Stomach (tissue), 19 donors: ENCODE results near the gene SPINT3. TPM values are rescaled to one million over a fixed set of nuclear protein-coding genes. Genes with fewer than 3 reads are reported as not detected.

Experiments used
- DNase-seq, 2 donors: peaks; one replicate each; pipeline versions ENCODE4 v3.0.0 to v3.0.0-alpha.2; 2013 to 2019
- H3K27ac ChIP-seq, 5 donors: fragments of 200-600 bp in 4 of 5; sonication (generic) in 4 of 5; one replicate each; pipeline ENCODE4 v1.5.1; 2013 to 2019; ENCODE audit warnings: mild to moderate bottlenecking in 1 of 5, moderate library complexity in 1 of 5
- H3K27me3 ChIP-seq, 3 donors: fragments of 200-600 bp; sonication (generic); one replicate each; pipeline ENCODE4 v1.5.1; 2017 to 2019; ENCODE audit warnings: mixed run types in 1 of 3
- H3K36me3 ChIP-seq, 4 donors: fragments of 200-600 bp; sonication (generic); 1 replicate in 3 of 4; 2 replicates in 1 of 4; pipeline ENCODE4 v1.5.1; 2016 to 2019
- H3K4me1 ChIP-seq, 4 donors: fragments of 200-600 bp; sonication (generic); one replicate each; pipeline ENCODE4 v1.5.1; 2016 to 2019
- H3K4me3 ChIP-seq, 4 donors: fragments of 200-600 bp; sonication (generic) in 3 of 4; one replicate each; pipeline ENCODE4 v1.5.1; 2016 to 2019; ENCODE audit warnings: mild to moderate bottlenecking in 1 of 4
- H3K9me3 ChIP-seq, 4 donors: fragments of 200-600 bp; sonication (generic); one replicate each; pipeline ENCODE4 v1.5.1; 2016 to 2019
- CTCF ChIP-seq, 7 experiments: fragments of 450-650 bp in 4 of 7; fragments of 200-600 bp in 3 of 7; sonication (generic) in 3 of 7; IDR thresholded peaks; one replicate each; pipeline ENCODE4 v1.5.1; 2016 to 2019; ENCODE audit warnings: antibody characterized with exemption in 7 of 7, control low read depth in 2 of 7, mild to moderate bottlenecking in 1 of 7
- EP300 ChIP-seq: sonication (generic); formaldehyde crosslinking; IDR thresholded peaks from one replicate; pipeline ENCODE4 v1.6.1; 2017; ENCODE audit warnings: antibody characterized with exemption
- POLR2A ChIP-seq, 4 donors: fragments of 450-650 bp; IDR thresholded peaks; one replicate each; pipeline ENCODE4 v1.6.1; 2016; ENCODE audit warnings: antibody characterized with exemption in 4 of 4, control low read depth in 2 of 4, mild to moderate bottlenecking in 1 of 4, moderate library complexity in 1 of 4
- POLR2AphosphoS5 ChIP-seq, 3 donors: sonication (generic); formaldehyde crosslinking; IDR thresholded peaks; one replicate each; pipeline ENCODE4 v1.6.1; 2016; ENCODE audit warnings: antibody characterized with exemption in 3 of 3
- WGBS, 5 donors: extraction: QIAGEN DNeasy Blood & Tissue Kit in 3 of 5; methylation state at CpG; one replicate each; pipeline versions ENCODE4 v1.1.5 to v1.1.7; 2013 to 2018; 5-methylcytosine and 5-hydroxymethylcytosine counted together
- intact Hi-C: fragments of 100-400 bp; cut with DNase I; formaldehyde crosslinking; loops from one replicate; pipeline ENCODE4 v1.15.1; 2023; ENCODE audit warnings: low total_unique reads
- long read RNA-seq, 10 donors: transcript quantifications; one replicate each; lab custom pipeline, GENCODE V29; 2026
- polyA plus RNA-seq, 3 donors: library from polyadenylated mRNA; stranded (reverse); fragments of 200-250 nt; gene quantifications; one replicate each; pipeline ENCODE4 v1.2.3, GENCODE V29; 2013
- total RNA-seq, 5 donors: library from RNA; depleted of rRNA; stranded (reverse); fragments of >200 nt; gene quantifications; one replicate each; pipeline versions ENCODE4 v1.1.0 to v1.2.3, GENCODE V29; 2014 to 2016
- donor health status: healthy with polysubstance abuse.
- donor health status: Bipolar disorder and iron deficiency.
- donor health status: healthy.

Gene SPINT3
- total RNA-seq (not detected), polyA plus RNA-seq (not detected)
- long read RNA-seq, donor 1, result 0 reads
- long read RNA-seq, donor 2, result 0 reads
- long read RNA-seq, donor 3, result 0 reads
- long read RNA-seq, donor 4, result 0 reads
- long read RNA-seq, donor 5, result 0 reads
- long read RNA-seq, donor 6, result 0 reads
- long read RNA-seq, donor 7, result 0 reads
- long read RNA-seq, donor 8, result 0 reads
- long read RNA-seq, donor 9, result 0 reads
- long read RNA-seq, donor 10, result 0 reads

DNA sequence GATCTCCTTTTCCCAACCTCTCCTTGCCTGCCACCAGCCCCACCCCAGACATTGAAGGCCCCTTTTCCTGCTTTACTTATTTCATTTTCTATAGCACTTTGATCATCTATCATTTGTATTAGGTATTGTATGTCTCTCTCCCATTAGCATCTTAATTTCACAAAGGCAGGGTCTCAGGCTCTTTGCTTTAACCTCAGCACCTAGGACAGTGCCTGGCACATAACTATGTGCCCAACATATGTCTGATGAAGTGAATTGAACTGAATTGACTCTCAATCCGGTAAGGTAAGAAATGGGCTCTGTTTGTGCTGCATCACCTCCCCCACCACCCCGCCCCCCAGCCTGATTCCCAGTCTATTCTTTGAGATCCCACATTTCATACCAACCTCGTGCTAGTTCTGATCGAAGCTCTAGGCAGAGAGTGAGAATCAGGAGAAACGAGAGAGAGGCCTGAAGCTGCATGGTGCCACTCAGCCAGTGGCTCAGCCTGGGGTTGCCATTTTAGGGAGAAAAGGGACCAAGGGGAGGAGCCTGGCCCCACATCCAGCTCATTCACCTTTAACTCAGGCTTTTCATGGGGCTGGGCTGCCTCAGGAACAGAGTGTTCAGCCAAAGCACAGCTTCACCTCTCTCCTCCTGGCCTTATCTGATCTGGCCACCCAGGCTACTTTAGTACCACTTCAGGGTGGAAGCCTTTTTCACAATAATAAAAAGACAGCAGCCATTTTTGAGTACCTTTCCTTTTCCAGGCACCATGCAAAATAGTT, at the start of gene SPINT3:
Gene SPINT3, minus strand, starts transcription at position 476 of the 767 bp plus-strand sequence. Its CDS starts 14 bp downstream, at position 462.
- peak in 1 of 2 donors; percentile 29 for DNase-seq
- 51 to 73% (median 60%) methylated on average over 5 of the region's 5 CpGs for WGBS, 5 donors
- peaks cover 0 to 4% (median 0%) of the 10 kb centered on the region in 4 donors for H3K4me1 ChIP-seq
- peaks cover 0 to 4% (median 0%) of the 10 kb centered on the region in 3 donors for H3K27me3 ChIP-seq
- TF ChIP-seq POLR2A (IDR thresholded peaks at IDR 0.05) (no peak), CTCF (IDR thresholded peaks at IDR 0.05) (no peak), EP300 (no peak), POLR2AphosphoS5 (IDR thresholded peaks at IDR 0.05) (no peak)
- no peaks in the 10 kb centered on the region for H3K36me3 ChIP-seq
- H3K27ac ChIP-seq, result no peak within 1 kb of the TSS
- intact Hi-C loops, result no loop called here
- no peaks in the 10 kb centered on the region for H3K9me3 ChIP-seq
- no peak within 1 kb of the TSS for H3K4me3 ChIP-seq

- Histone ChIP-seq H3K4me1 (no peaks in the 10 kb centered on the region), H3K27ac (no peak overlapping the region), H3K27me3 (peaks cover 0 to 11% (median 0%) of the 10 kb centered on the region in 3 donors), H3K9me3 (no peaks in the 10 kb centered on the region), H3K4me3 (no peak overlapping the region), H3K36me3 (no peaks in the 10 kb centered on the region)
- DNase-seq, result no peak
- intact Hi-C loops, result no loop called here
- TF ChIP-seq EP300, result no peak
- TF ChIP-seq POLR2A (IDR thresholded peaks at IDR 0.05), result no peak
- TF ChIP-seq POLR2AphosphoS5 (IDR thresholded peaks at IDR 0.05), result no peak
- TF ChIP-seq CTCF (IDR thresholded peaks at IDR 0.05), result no peak
- WGBS, 5 donors, result 69 to 86% (median 80%) methylated on average over 2 of the region's 2 CpGs
Measured at GRCh38 chr20:45564760-45565276, 49.4 kb upstream of the SPINT3 start.

- DNase-seq, result no peak
- Histone ChIP-seq H3K4me1 (no peaks in the 10 kb centered on the region), H3K4me3 (no peak overlapping the region), H3K27me3 (no peaks in the 10 kb centered on the region), H3K27ac (no peak overlapping the region), H3K9me3 (no peaks in the 10 kb centered on the region), H3K36me3 (no peaks in the 10 kb centered on the region)
- intact Hi-C loops, result no loop called here
- TF ChIP-seq EP300 (no peak), CTCF (IDR thresholded peaks at IDR 0.05) (no peak), POLR2A (IDR thresholded peaks at IDR 0.05) (no peak), POLR2AphosphoS5 (IDR thresholded peaks at IDR 0.05) (no peak)
- WGBS, 5 donors, result 65 to 83% (median 67%) methylated on average over 1 of the region's 1 CpG
Measured at GRCh38 chr20:45555198-45555597, 39.8 kb upstream of the SPINT3 start.

DNA sequence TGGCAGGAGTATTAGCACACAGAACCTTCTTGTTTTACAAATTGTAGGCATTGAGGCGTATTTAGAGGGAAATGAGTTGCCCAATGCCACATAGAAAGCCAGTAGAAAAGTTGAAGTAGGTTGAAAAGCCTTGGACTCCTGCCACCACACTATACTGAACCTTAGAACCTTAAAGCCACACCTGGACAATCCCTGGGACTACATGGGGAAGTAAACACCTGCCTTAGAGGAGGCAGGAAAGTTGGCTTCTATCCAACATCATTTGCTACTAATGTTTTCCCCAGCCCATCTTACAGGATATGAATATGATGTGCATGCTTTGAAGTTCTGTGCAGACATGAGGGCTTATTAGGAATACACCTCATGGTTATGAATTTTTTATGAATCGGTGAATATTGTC, 37.0 kb upstream of the SPINT3 start:
- WGBS, 5 donors, result 73 to 87% (median 78%) methylated on average over 2 of the region's 2 CpGs
- TF ChIP-seq CTCF (IDR thresholded peaks at IDR 0.05), result no peak
- DNase-seq, result peak in 1 of 2 donors; percentile 1

More for the DNA sequence above, 37.0 kb upstream of the SPINT3 start:
- H3K4me1 ChIP-seq, result no peaks in the 10 kb centered on the region
- no peak overlapping the region for H3K27ac ChIP-seq
- H3K9me3 ChIP-seq, result no peaks in the 10 kb centered on the region
- H3K27me3 ChIP-seq, result peaks cover 0 to 5% (median 0%) of the 10 kb centered on the region in 3 donors
- no peaks in the 10 kb centered on the region for H3K36me3 ChIP-seq
- intact Hi-C loops, result no loop called here
- H3K4me3 ChIP-seq, result no peak overlapping the region
